Naive B cell (primary cell): ENCODE results near the gene KCNAB1. TPM values are rescaled to one million over a fixed set of nuclear protein-coding genes. Genes with fewer than 3 reads are reported as not detected.

ENCODE experiments used
- ATAC-seq, 2 donors: fragments of 150-1000 bp; cut with Tn5 transposase; 2 replicates each; pipeline ENCODE4 v1.10.0; 2021; ENCODE audit warnings: low read depth in 2 of 2, mild to moderate bottlenecking in 2 of 2, moderate library complexity in 2 of 2
- DNase-seq: peaks from one replicate; pipeline ENCODE4 v3.0.0; 2022
- H3K27ac Mint-ChIP-seq, 6 donors: one replicate each; pipeline ENCODE4 v1.8.0; 2020 to 2022; ENCODE audit warnings: mild to moderate bottlenecking in 6 of 6, mixed read lengths in 6 of 6, moderate library complexity in 5 of 6, inconsistent platforms in 2 of 6
- H3K27me3 Mint-ChIP-seq, 3 donors: one replicate each; pipeline ENCODE4 v1.8.0; 2021 to 2022; ENCODE audit warnings: mixed read lengths in 3 of 3, mild to moderate bottlenecking in 1 of 3
- H3K36me3 Mint-ChIP-seq, 2 donors: one replicate each; pipeline ENCODE4 v1.8.0; 2020 to 2022; ENCODE audit warnings: mixed read lengths in 2 of 2, inconsistent platforms in 1 of 2, mild to moderate bottlenecking in 1 of 2
- H3K4me1 Mint-ChIP-seq, 3 donors: one replicate each; pipeline ENCODE4 v1.8.0; 2020 to 2022; ENCODE audit warnings: mixed read lengths in 3 of 3, inconsistent platforms in 1 of 3, mild to moderate bottlenecking in 1 of 3, moderate library complexity in 1 of 3
- H3K4me3 Mint-ChIP-seq, 8 donors: one replicate each; pipeline ENCODE4 v1.8.0; 2020 to 2022; ENCODE audit warnings: mild to moderate bottlenecking in 8 of 8, mixed read lengths in 8 of 8, moderate library complexity in 8 of 8, inconsistent platforms in 2 of 8
- H3K9me3 Mint-ChIP-seq, 7 donors: one replicate each; pipeline ENCODE4 v1.8.0; 2020 to 2022; ENCODE audit warnings: mixed read lengths in 7 of 7, mild to moderate bottlenecking in 5 of 7, inconsistent platforms in 2 of 7, moderate library complexity in 1 of 7
- polyA plus RNA-seq, 6 donors: library from polyadenylated mRNA; unstranded; fragments of 300-500 nt; fragmentation: Illumina TruSeq; gene quantifications; one replicate each; pipeline ENCODE4 v1.2.3, GENCODE V29; 2021; ENCODE audit warnings: low read depth in 6 of 6

Gene KCNAB1
- polyA plus RNA-seq, 6 donors from 2014 or later, result 0.05 to 0.30 (median 0.19) TPM; not detected in 1

DNA sequence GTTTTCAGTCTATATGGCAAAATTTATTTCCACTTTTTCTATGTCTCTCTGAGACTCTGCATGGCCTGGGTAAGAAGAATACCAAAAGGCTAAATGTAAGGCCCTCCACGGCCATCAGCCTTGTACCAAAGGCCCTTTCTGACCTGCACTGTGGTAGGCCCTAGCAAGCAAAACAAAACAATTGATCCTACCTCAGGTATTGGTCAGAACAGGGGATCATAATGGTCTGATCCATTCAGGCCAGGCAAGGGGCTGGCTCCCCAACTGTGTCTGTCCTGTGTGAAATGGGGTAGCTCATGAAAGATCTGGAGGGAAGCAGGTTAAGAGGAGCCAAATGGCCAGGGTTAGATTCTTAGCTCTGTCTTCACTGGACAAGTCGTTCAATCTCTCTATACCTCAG is 253.3 kb downstream of the KCNAB1 start:
- no peak overlapping the region for H3K4me3 Mint-ChIP-seq
- H3K9me3 Mint-ChIP-seq, result no peaks in the 10 kb centered on the region
- no peaks in the 10 kb centered on the region for H3K36me3 Mint-ChIP-seq
- H3K4me1 Mint-ChIP-seq, result no peaks in the 10 kb centered on the region
- ATAC-seq (no peak), DNase-seq (no peak)
- H3K27me3 Mint-ChIP-seq, result peaks cover 5 to 39% (median 16%) of the 10 kb centered on the region in 3 donors
- H3K27ac Mint-ChIP-seq, result no peak overlapping the region

DNA sequence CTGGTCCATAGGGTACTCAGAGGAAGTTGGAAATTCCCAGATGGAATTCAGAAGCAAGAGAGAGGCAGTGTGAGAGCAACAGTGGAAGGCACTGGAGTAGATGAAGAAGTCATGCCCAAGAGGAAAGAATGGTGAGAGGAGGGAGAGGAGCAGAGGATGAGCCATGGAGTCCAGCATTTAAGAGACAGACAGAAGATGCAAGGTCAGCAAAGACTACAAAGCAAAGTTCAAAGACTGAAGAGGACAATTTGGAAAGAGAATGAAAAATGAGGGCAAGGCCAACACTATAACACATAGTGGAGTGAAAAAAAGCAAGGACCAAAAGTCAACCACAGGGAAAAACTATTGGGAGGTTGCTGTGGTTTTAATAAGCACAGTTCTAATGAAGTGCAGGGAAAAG is 255.8 kb downstream of the KCNAB1 start:
- peaks cover 9 to 42% (median 11%) of the 10 kb centered on the region in 3 donors for H3K27me3 Mint-ChIP-seq
- H3K9me3 Mint-ChIP-seq, result no peaks in the 10 kb centered on the region
- DNase-seq, result no peak
- no peaks in the 10 kb centered on the region for H3K4me1 Mint-ChIP-seq
- H3K27ac Mint-ChIP-seq, result no peak overlapping the region
- no peak overlapping the region for H3K4me3 Mint-ChIP-seq
- H3K36me3 Mint-ChIP-seq, result no peaks in the 10 kb centered on the region
- no peak for ATAC-seq

DNA sequence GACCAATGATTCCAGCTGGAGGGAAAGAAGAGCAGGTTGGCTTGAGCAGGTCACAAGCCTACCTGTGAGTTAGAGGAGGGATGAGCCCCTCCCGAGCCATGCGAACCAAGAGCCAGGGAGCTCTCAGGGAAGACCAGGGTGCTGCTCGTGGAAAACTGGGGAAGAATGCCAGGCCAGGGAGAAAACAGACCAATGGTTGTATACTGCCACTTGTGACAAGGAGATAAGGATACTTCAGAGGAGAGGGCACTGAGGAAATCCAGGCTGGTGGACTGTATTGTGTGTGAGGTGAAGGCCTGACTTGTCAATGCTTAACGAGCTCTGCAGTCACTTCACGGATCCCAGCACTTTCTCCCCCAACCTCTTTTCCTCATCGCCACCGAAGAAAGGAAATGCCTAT is 256.9 kb downstream of the KCNAB1 start:
- no peak overlapping the region for H3K4me3 Mint-ChIP-seq
- no peaks in the 10 kb centered on the region for H3K36me3 Mint-ChIP-seq
- ATAC-seq (no peak), DNase-seq (no peak)
- no peaks in the 10 kb centered on the region for H3K4me1 Mint-ChIP-seq
- H3K27me3 Mint-ChIP-seq, result peaks cover 9 to 42% (median 11%) of the 10 kb centered on the region in 3 donors
- no peak overlapping the region for H3K27ac Mint-ChIP-seq
- no peaks in the 10 kb centered on the region for H3K9me3 Mint-ChIP-seq

DNA sequence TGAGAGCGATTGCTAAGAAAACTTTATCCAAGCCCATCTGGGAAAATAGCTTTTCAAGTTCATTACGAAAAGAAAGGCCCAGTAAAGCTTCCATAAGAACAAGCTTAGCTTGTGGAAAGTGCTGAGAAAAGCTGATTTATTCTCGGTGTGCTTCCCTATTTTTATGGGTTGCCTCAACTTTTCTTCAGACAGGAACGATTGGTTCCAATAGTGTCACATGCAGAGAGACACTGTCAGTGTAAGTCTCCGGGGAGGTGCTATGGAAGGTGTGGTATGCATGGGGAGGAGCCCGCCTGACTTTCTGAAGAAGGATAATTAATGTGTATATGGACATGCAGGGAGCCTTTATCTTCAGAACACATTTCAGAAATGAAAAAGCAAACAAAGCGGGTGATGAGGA is 257.3 kb downstream of the KCNAB1 start:
- no peaks in the 10 kb centered on the region for H3K9me3 Mint-ChIP-seq
- DNase-seq (no peak), ATAC-seq (no peak)
- peak overlapping the region in 1 of 6 donors; percentile 67 for H3K27ac Mint-ChIP-seq
- peaks cover 9 to 42% (median 11%) of the 10 kb centered on the region in 3 donors for H3K27me3 Mint-ChIP-seq
- H3K4me1 Mint-ChIP-seq, result no peaks in the 10 kb centered on the region
- H3K4me3 Mint-ChIP-seq, result no peak overlapping the region
- H3K36me3 Mint-ChIP-seq, result no peaks in the 10 kb centered on the region

DNA sequence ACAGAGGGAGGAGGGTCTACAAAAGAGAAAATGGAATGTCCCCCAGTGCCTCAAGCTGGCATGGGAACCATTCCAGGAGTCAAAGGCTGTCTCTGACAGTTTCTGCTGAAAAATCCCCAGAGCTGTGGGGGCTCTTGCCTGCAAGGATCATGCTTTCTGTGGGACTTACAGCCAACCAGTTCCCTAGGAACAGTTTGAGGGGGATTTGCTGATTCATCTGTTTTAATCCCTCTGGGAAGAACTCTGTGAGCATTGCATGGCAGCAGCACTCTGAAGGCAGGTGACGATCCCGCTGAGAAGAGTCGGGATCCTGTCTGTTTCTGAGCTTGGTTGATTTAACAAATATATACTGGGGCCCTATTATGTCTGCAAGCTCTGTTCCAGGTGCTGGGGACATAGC is 258.5 kb downstream of the KCNAB1 start:
- no peaks in the 10 kb centered on the region for H3K36me3 Mint-ChIP-seq
- no peak overlapping the region for H3K4me3 Mint-ChIP-seq
- no peaks in the 10 kb centered on the region for H3K9me3 Mint-ChIP-seq
- H3K4me1 Mint-ChIP-seq, result no peaks in the 10 kb centered on the region
- no peak overlapping the region for H3K27ac Mint-ChIP-seq
- DNase-seq (no peak), ATAC-seq (no peak)
- H3K27me3 Mint-ChIP-seq, result peaks cover 9 to 42% (median 11%) of the 10 kb centered on the region in 3 donors

DNA sequence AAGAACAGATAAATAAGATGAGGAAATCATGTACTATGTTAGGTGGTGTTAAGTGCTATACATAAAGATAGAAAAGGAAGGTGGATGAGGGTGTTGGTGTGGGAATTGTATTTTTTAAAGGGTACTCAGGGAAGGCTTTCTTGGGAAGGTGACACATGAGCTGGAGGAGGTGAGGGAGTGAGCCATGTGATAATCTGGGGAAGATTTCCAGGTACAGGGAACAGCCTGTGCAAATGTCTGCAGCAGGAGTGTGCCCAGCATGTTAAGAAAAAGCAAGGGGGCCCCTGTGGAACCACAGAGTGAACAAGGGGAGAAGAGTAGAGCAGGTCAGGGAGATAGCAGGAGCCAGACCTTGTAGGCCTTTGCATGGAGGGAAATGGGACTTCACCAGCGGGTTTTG is 258.9 kb downstream of the KCNAB1 start:
- Mint-ChIP-seq H3K4me3 (no peak overlapping the region), H3K9me3 (no peaks in the 10 kb centered on the region), H3K27ac (no peak overlapping the region), H3K36me3 (no peaks in the 10 kb centered on the region), H3K4me1 (no peaks in the 10 kb centered on the region), H3K27me3 (peaks cover 9 to 45% (median 11%) of the 10 kb centered on the region in 3 donors)
- ATAC-seq, result no peak
- DNase-seq, result no peak

DNA sequence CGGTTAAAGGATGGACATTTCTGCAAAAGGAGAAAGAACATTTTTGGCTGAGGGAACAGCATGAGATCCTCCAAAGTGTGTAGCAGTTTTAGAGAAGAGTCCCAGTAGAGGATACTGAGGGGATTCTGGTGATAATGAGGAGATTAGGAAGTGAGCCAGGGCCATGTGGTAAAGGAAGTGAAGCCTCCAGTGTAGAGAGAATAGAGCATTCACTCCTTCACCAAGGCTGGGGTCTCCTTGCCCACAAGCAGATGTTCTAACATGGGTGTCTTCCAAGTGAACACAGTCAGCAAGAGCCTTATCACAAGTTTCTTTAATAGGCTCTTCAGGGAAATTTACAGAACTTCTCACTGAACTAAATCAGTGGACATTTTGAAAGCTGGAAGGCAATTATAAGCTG is 260.9 kb downstream of the KCNAB1 start:
- H3K36me3 Mint-ChIP-seq, result no peaks in the 10 kb centered on the region
- no peak overlapping the region for H3K4me3 Mint-ChIP-seq
- no peak for ATAC-seq
- H3K9me3 Mint-ChIP-seq, result no peaks in the 10 kb centered on the region
- H3K27me3 Mint-ChIP-seq, result peaks cover 7 to 44% (median 14%) of the 10 kb centered on the region in 3 donors
- DNase-seq, result no peak
- no peak overlapping the region for H3K27ac Mint-ChIP-seq
- no peaks in the 10 kb centered on the region for H3K4me1 Mint-ChIP-seq

DNA sequence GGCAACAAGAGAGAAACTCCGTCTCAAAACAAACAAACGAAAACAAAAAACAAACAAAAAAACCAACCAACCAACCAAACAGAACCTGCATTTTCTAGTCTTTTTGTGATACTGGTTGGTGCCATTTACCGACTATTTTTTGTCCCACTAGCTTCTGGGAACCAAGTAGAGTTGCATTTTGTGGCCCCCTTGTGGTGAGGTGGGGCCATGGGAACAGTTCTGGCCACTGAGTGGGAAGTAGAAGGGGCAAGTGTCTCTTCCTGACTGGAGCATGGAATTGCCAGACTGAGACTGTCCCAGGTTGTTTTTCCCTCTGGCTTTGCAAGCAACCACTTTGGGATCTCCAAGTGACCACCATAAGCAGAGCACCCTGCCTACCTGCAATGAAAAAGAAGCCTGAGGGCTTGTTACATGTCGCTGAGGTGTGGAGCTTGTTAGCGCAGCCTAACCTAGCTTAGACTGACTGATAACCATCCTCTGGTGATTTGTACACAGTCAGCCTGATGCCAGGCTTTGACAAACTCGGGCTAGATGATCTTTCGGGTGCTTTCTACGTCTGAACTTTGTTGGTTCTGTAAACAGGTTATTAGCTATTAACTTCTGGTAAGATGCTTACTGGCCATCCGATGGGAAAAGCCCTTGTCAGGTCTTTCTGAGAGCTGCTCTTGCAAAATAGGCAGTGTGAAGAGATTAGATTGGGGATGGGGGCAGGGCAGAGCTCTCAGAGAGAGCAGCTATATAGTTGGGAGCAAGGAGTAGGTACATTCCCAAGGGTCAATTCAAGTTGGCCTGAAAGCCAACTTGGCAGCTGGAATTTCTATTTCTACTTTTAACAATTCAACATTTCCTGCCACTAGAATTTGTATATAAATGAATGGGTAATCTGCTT is 262.3 kb downstream of the KCNAB1 start:
- Mint-ChIP-seq H3K27me3 (peaks cover 0 to 38% (median 13%) of the 10 kb centered on the region in 3 donors), H3K36me3 (no peaks in the 10 kb centered on the region), H3K4me3 (peak overlapping the region in 1 of 8 donors; percentile 10), H3K9me3 (no peaks in the 10 kb centered on the region), H3K27ac (peak overlapping the region in 1 of 6 donors; percentile 3), H3K4me1 (no peaks in the 10 kb centered on the region)
- ATAC-seq (no peak), DNase-seq (no peak)

DNA sequence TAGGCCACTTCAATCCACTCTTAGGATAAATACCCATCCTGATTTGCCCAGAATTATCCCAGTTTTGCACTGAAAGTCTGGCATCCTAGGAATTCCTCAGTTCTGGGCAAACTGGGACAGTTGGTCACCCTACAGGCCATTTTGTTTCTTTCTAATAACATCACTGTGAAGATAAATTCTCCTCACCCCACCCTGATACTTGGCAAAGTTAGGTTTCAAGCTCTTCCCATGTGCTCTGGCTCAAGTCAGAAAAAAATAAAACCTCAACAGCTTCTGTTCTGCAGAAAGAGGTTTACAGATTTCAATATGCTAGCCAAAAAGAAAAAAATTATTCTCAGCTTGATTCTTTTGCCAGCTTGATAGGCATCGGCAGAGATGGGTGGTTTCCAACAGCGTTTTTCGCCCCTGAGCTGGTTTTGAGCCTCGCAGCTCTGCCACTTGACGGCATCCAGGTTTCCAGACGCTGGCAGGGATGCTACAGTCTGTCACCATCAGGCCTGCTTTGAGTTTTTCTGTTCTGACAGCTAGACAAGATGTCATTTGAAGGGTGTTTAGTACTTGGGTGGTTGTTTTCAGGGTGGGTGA is 263.2 kb downstream of the KCNAB1 start:
- Mint-ChIP-seq H3K27ac (peak overlapping the region in 1 of 6 donors; percentile 3), H3K4me3 (no peak overlapping the region), H3K4me1 (no peaks in the 10 kb centered on the region), H3K27me3 (peaks cover 0 to 29% (median 13%) of the 10 kb centered on the region in 3 donors), H3K9me3 (no peaks in the 10 kb centered on the region), H3K36me3 (no peaks in the 10 kb centered on the region)
- no peak for ATAC-seq
- no peak for DNase-seq

DNA sequence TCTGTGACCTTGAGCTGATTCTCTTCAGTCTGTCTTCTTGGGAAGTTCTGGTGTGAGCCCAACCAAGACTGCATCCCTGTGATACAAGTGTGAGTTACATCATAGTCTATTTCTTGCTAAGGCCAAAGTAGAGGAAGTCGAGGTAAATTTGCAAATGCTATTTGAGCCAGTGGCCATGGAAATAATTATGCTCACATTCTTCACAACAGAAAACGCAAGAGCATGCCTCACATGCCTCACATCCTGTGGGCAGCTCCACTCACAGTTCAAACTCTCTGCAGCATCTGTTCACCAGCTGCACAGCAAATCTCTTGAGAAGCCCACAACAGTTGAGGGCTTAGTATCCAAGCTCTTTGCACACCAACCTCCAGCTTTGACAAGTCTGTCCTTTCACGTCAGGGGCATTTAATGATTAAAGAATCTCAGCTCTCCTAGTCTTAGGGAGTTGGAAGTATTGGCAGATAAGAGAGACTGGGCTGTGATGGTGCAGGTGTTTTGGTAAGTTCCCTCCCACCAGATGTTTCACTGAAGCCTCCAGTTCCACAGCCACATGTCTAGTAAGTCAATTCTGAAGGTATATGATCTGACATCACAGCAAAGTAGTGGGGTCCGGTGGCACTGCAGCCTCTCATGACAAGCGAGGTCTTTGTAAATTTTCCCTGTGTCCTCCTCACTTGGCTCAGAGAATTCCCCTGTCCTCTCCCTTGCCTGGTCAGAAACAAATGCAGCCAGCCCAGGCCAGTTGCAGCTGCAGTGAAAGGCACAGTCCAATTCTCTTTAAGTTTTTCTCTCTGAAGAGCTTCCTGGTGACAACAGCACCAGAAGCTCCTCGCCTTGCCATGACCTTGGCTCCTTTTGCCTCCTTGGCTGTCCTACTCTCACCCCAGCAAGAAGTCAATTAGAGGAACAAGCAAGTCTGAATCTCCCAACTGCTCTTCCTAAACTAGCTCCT is 268.4 kb downstream of the KCNAB1 start:
- no peak for DNase-seq
- Mint-ChIP-seq H3K27me3 (peaks cover 10 to 17% (median 14%) of the 10 kb centered on the region in 3 donors), H3K27ac (no peak overlapping the region), H3K4me3 (no peak overlapping the region), H3K9me3 (no peaks in the 10 kb centered on the region), H3K36me3 (no peaks in the 10 kb centered on the region), H3K4me1 (no peaks in the 10 kb centered on the region)
- no peak for ATAC-seq

DNA sequence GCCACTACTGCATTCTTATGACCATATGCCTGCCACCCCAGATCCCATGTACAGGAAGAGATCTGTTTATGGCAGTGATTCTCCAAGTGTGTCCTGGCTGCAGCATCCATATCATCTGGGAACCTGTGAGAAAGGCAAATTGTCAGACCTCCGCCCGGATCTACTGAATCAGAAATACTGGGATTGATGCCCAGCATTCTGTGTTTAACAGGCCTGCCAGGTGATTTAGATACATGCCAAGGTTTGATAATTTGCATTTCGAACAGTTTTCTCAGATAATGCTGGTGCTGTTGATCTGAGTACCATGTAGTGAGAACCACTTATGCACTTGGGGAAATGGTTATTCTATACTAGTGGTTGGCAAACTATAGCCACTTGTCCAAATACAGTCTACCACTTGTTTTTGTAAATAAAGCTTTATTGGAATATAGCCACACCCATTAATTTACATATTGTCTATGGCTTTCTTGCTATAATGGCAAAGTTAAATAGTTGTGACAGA is 269.1 kb downstream of the KCNAB1 start:
- Mint-ChIP-seq H3K27me3 (peaks cover 10 to 14% (median 11%) of the 10 kb centered on the region in 3 donors), H3K27ac (no peak overlapping the region), H3K36me3 (no peaks in the 10 kb centered on the region), H3K4me1 (no peaks in the 10 kb centered on the region), H3K9me3 (no peaks in the 10 kb centered on the region), H3K4me3 (no peak overlapping the region)
- no peak for DNase-seq
- no peak for ATAC-seq

DNA sequence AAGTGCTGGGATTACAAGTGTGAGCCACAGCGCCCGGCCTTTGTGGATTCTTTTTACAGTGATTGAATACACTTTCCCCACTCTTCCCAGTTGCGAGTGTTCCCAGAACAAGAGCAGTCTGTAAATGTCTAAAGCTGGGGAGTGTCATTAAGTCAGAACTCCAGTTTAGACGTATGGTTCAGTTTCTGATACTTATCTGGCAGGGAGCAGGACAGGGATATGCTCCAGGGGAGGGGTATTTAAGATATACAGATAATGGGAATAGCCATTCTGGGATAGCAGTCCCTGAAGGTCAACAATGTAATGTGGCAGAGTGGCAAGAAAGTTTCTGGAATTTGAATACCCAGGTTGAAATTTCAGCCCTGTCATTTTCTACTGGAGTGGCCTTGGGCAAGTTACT is 270.5 kb downstream of the KCNAB1 start:
- Mint-ChIP-seq H3K4me3 (no peak overlapping the region), H3K27me3 (peaks cover 8 to 14% (median 10%) of the 10 kb centered on the region in 3 donors)
- no peak for ATAC-seq

More for the DNA sequence above, 270.5 kb downstream of the KCNAB1 start:
- Mint-ChIP-seq H3K27ac (no peak overlapping the region), H3K4me1 (no peaks in the 10 kb centered on the region), H3K36me3 (no peaks in the 10 kb centered on the region), H3K9me3 (no peaks in the 10 kb centered on the region)
- no peak for DNase-seq
